Gastroesophageal sphincter (tissue), 3 donors: ENCODE measurements around the gene KCTD16.

Source experiments
- EP300 ChIP-seq: sonication (generic); formaldehyde crosslinking; IDR thresholded peaks from one replicate; pipeline ENCODE4 v1.6.1; 2017; ENCODE audit warnings: antibody characterized with exemption, mild to moderate bottlenecking
- POLR2A ChIP-seq, 2 donors: fragments of 450-650 bp; IDR thresholded peaks; one replicate each; pipeline ENCODE4 v1.6.1; 2017; ENCODE audit warnings: antibody characterized with exemption in 2 of 2, mild to moderate bottlenecking in 2 of 2, moderate library complexity in 1 of 2
- POLR2AphosphoS5 ChIP-seq: sonication (generic); formaldehyde crosslinking; IDR thresholded peaks from one replicate; pipeline ENCODE4 v1.6.1; 2017; ENCODE audit warnings: antibody characterized with exemption
- TF ChIP-seq, protein P1 (sequence below), 4 experiments: fragments of 200-600 bp in 2 of 4; fragments of 450-650 bp in 2 of 4; sonication (generic) in 1 of 4; IDR thresholded peaks; one replicate each; pipeline ENCODE4 v1.5.1; 2017 to 2019; ENCODE audit warnings: antibody characterized with exemption in 4 of 4, mild to moderate bottlenecking in 2 of 4, moderate library complexity in 2 of 4

GRCh38 chr5:144202072-144202471 is 31.4 kb downstream of the KCTD16 start:
- TF ChIP-seq, protein P1, sequence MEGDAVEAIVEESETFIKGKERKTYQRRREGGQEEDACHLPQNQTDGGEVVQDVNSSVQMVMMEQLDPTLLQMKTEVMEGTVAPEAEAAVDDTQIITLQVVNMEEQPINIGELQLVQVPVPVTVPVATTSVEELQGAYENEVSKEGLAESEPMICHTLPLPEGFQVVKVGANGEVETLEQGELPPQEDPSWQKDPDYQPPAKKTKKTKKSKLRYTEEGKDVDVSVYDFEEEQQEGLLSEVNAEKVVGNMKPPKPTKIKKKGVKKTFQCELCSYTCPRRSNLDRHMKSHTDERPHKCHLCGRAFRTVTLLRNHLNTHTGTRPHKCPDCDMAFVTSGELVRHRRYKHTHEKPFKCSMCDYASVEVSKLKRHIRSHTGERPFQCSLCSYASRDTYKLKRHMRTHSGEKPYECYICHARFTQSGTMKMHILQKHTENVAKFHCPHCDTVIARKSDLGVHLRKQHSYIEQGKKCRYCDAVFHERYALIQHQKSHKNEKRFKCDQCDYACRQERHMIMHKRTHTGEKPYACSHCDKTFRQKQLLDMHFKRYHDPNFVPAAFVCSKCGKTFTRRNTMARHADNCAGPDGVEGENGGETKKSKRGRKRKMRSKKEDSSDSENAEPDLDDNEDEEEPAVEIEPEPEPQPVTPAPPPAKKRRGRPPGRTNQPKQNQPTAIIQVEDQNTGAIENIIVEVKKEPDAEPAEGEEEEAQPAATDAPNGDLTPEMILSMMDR (IDR thresholded peaks at IDR 0.05) = no peak
- TF ChIP-seq POLR2A (IDR thresholded peaks at IDR 0.05) (no peak), EP300 (no peak), POLR2AphosphoS5 (no peak)
